HPDE6-E6E7 (cell line): ENCODE data around the gene OOSP1.
"Not testable (repeated sequence)": the region's sequence is repeated elsewhere in the genome, so short reads cannot be mapped to it uniquely, and the experiment has no call there.

Source experiments
- DNase-seq: peaks from one replicate; pipeline ENCODE4 v3.0.0; 2011; ENCODE audit warnings: missing footprints; ENCODE audit errors: extremely low spot score

The OOSP1 gene

DNA sequence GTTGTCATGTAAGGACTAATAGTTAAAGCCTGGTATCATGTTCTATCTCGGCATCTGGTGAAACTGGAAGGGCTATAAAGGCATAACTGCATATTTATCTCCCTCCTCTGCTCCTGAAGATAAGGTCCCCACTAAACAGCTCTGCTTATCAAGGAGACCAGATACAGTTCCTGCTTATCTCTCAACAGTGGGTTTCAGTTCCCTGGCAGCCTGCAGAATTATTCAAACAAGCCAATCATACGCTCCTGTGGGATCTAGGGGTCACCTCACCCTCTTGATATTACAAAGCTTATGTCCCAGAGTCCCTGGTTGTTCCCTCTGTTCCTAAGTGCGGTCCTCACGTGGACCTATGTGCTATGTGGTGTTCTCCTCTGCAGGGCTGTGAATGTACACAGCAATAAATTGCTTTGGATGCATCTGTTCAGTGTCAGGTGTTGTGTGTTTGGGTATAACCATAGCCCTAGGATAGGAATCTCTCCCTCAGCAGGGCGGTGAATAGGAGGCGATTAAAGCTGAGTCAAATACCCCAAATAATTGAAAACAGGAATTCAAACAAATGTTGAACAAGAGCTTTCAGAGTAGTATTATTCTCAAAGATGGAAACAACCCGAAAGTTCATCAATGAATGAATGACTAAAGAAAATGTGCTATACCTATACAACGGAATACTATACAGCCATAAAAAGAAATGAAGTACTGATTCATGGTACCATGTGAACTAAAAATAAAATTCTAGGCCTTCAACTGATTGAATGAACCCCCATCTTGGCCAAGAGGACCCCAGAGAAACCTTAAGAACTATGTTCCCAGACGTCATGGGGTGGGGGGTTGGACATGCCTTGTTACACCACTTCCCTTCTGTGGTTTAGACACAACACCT is 22.5 kb downstream of the OOSP1 start:
- no peak for DNase-seq

DNA sequence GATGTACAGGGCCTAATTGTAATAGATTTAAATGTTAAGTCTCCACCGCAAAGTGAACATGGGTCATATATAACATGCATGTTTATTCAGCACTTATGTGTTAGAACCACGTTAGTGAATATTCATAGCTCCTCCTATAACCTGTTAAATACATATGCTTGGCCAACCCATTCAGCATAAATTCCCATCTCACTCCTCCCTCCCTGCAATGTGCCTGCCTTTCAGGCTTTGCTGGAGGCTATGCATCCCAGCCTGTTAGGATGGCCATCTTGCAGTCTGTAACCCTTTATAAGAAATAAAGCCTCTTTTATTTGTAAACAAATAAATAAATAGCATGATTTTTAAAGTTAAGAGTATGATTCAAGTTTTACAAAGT is 23.9 kb downstream of the OOSP1 start:
- DNase-seq, result no peak

GRCh38 chr11:59963733-59964132 is 25.5 kb downstream of the OOSP1 start, which contains the start of gene OOSP4A:
OOSP4A (plus strand) TSS chr11:59964033; CDS start chr11:59964033, 0 bp downstream.
- no peak for DNase-seq

- no peak for DNase-seq
These were observed 27.2 kb downstream of the OOSP1 start for GRCh38 chr11:59965424-59965823.

- no peak for DNase-seq
These were observed 28.0 kb downstream of the OOSP1 start for GRCh38 chr11:59966201-59966600.

GRCh38 chr11:59967677-59968394 is 29.6 kb downstream of the OOSP1 start:
- DNase-seq, result no peak

DNA sequence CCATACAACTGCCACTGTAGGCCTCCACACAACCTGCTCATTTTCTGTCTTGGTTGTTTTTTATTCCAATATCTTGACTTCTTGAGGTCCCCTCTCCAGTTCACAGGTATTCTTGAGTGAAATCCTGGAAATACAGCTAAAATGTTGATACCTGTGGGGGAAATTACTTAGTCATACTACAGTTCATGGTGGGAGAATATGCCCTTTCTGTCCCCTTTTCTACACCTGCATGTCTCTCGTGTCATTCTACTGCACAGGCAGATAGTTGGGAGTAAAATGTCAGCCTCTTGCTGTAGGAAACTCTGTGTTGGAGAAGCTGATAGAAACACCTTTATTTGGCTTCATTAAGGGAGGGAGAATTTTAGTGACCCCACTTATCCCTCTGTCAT is 30.2 kb downstream of the OOSP1 start:
- no peak for DNase-seq

DNA sequence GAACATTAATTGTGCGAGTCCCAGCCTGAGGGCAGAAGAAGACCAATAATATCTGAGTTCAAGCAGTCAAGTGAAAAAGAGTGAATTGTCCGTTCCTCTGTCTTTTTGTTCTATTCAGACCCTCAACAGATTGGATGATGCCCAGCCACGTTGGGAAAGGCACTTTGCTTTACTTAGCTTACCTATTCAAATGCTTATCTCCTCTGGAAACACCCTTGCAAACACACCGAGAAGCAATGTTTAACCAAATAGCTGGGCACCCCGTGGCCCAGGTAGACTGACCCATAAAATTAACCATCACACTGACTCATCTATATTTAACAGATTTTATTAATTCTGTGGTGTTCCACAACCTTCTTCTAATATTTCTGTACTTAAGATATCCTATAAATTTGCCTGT is 34.9 kb downstream of the OOSP1 start:
- no peak for DNase-seq

DNA sequence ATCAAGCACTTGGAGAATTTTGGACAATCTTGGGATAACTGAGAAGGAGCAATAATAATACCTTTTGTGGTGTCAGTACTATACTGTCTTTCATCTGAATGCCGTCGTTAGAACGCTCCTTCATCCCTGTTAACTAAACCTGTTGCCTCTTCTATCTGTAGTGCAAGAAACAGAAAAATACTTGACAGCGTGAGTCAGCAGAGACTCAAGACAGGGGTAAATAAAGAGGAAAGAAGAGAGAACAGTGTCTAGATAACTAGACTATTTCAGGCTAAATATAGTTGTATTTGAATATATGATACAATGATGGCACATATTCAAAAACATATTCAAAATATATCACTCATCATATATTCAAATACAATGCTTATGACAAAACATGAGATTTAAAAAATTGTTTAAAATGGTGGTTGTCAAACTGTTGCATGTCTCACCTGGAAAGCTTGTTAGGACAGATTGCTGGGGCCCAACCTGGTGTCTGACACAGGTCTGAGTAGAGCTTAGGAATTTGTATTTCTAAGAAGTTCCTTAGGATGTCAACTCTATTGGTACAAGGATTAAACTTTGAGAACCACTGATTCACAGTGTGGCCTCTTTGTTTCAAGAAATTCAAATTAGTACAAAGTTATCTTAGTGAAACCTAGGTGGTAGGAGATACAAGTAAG is 43.0 kb downstream of the OOSP1 start:
- peak; percentile 3 for DNase-seq

GRCh38 chr11:59982037-59982436 is 43.8 kb downstream of the OOSP1 start:
- not testable (repeated sequence) for DNase-seq

DNA sequence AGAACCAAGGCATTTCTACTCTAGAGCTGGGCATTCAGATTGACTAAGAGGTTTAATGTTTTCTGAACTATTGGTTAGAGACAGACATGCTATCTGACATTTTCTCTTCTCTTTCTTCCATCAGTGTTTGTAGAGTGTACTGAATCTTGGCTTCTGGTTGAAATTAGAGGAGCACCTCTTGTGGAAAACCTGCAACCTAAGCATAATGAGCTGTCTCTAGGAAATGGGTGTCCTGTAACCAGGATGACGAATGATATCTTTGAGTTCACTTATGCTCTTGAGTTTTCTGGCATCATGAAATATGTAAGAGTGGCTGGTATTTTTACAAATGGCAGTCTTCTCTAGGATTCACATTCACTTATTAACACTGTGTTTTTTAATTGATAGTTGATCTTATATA is 45.0 kb downstream of the OOSP1 start:
- DNase-seq, result no peak

- no peak for DNase-seq
These were observed 46.1 kb downstream of the OOSP1 start for GRCh38 chr11:59984368-59984767.

DNA sequence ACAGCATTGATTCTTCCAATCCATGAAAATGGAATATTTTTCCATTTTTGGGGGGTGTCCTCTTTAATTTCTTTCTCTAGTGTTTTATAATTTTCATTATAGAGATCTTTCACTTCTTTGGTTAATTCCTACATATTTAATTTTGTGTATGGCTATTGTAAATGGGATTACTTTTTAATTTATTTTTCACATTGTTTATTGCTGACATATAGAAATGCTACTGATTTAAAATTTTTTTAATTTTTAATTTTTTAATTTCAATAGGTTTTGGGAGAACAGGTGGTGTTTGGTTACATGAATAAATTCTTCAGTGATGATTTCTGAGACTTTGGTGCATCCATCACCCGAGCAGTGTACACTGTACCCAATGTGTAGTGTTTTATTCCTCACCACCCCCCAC is 52.2 kb downstream of the OOSP1 start:
- DNase-seq, result no peak

DNA sequence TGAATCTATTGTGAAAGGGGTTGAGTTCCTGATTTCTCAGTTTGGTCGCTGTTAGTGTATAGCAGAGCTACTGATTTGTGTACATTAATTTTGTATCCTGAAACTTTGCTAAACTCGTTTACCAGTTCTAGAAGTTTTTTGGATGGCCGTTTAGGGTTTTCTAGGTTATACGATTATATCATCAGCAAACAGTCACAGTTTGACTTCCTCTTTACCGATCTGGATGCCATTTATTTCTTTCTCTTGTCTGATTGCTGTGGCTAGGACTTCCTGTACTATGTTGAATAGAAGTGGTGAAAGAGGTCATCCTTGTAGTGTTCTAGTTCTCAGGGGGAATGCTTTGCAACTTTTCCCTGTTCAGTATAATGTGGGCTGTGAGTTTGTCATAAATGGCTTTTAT is 54.2 kb downstream of the OOSP1 start:
- no peak for DNase-seq

- no peak for DNase-seq
These were observed 59.6 kb downstream of the OOSP1 start for GRCh38 chr11:59997800-59998199.

DNA sequence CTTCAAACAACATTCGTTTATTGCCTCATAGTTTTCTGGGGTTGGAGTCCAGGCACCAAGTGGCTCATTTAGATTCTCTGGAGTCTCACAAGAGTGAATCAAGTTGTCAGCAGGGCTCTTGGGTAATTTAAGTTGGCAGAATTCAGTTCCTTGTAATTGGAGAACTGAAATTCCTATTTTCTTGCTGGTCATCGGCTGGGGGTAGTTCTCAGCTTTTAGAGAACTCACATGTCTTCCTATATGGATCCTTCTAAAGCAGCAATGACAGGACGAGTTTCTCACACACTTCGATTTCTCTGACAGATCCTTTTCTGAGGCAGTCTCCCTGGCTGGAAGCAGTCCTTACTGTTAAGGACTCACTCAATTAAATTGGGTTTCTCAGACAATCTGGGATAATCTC is 61.5 kb downstream of the OOSP1 start:
- DNase-seq, result no peak

- DNase-seq, result no peak
These were observed 65.5 kb downstream of the OOSP1 start for GRCh38 chr11:60003729-60004128.

DNA sequence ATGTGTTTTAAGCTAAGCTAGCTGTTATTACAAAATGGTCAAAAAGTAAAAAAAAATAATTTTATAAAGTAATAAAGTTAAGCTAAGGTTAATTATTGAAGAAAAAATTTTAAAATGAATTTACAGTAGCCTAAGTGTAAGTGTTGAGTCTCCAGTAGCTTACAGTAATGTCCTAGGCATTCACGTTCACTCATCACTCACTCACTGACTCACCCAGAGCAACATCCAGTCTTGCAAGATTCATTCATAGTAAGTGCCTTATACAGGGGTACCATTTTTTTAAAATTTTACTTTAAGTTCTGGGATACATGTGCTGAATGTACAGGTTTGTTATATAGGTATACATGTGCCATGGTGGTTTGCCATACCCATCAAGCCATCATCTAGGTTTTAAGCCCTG is 67.1 kb downstream of the OOSP1 start:
- peak; percentile 3 for DNase-seq
